ENCODE results near the gene CXCL11.

Gene CXCL11

GRCh38 chr4:76022031-76022430, 13.8 kb downstream of the CXCL11 start:
- H3K27ac ChIP-seq, result no peak overlapping the region
- no peak for TF ChIP-seq ZFX (IDR thresholded peaks at IDR 0.05; ENCODE audit: borderline replicate concordance)

- no peak overlapping the region for H3K27ac ChIP-seq
- TF ChIP-seq ZFX (IDR thresholded peaks at IDR 0.05; ENCODE audit: borderline replicate concordance) (no peak), CTCF (IDR thresholded peaks at IDR 0.05) (no peak)
Observed at GRCh38 chr4:76017056-76017686, 18.7 kb downstream of the CXCL11 start.

GRCh38 chr4:76016393-76016792, 19.5 kb downstream of the CXCL11 start:
- TF ChIP-seq CTCF (IDR thresholded peaks at IDR 0.05), result no peak
- no peak for TF ChIP-seq ZFX (IDR thresholded peaks at IDR 0.05; ENCODE audit: borderline replicate concordance)
- H3K27ac ChIP-seq, result no peak overlapping the region

- TF ChIP-seq CTCF (IDR thresholded peaks at IDR 0.05) (no peak), ZFX (IDR thresholded peaks at IDR 0.05; ENCODE audit: borderline replicate concordance) (no peak)
- no peak overlapping the region for H3K27ac ChIP-seq
Observed at GRCh38 chr4:76013540-76013939, 22.3 kb downstream of the CXCL11 start.

- H3K27ac ChIP-seq, result no peak overlapping the region
- TF ChIP-seq ZFX (IDR thresholded peaks at IDR 0.05; ENCODE audit: borderline replicate concordance), result no peak
- TF ChIP-seq CTCF (IDR thresholded peaks at IDR 0.05), result no peak
Observed at GRCh38 chr4:76012388-76012801, 23.5 kb downstream of the CXCL11 start.

GRCh38 chr4:76011700-76012387, 24.0 kb downstream of the CXCL11 start:
- H3K27ac ChIP-seq, result no peak overlapping the region
- TF ChIP-seq ZFX (IDR thresholded peaks at IDR 0.05; ENCODE audit: borderline replicate concordance) (no peak), CTCF (IDR thresholded peaks at IDR 0.05) (no peak)

- TF ChIP-seq CTCF (IDR thresholded peaks at IDR 0.05), result no peak
- no peak for TF ChIP-seq ZFX (IDR thresholded peaks at IDR 0.05; ENCODE audit: borderline replicate concordance)
Observed at GRCh38 chr4:76011018-76011670, 24.7 kb downstream of the CXCL11 start.

More at GRCh38 chr4:76011018-76011670, 24.7 kb downstream of the CXCL11 start:
- no peak overlapping the region for H3K27ac ChIP-seq
